Heart left ventricle (tissue), 16 donors: ENCODE measurements around the gene KDM4E. TPM values are rescaled to one million over a fixed set of nuclear protein-coding genes. Genes with fewer than 3 reads are reported as not detected.

Experiments
- ATAC-seq, 4 donors: fragments of 200-7000 bp; cut with Tn5 transposase; one replicate each; pipeline ENCODE4 v1.9.1; 2020 to 2022; ENCODE audit warnings: moderate library complexity in 4 of 4, mild to moderate bottlenecking in 3 of 4, moderate number of reproducible peaks in 1 of 4
- DNase-seq, 5 donors: peaks; one replicate each; pipeline ENCODE4 v3.0.0-alpha.2; 2020
- H3K27ac ChIP-seq, 12 donors: fragments of 200-600 bp; sonication (generic) in 4 of 12; one replicate each; pipeline versions ENCODE4 v1.5.0 to v1.8.0; 2016 to 2022; ENCODE audit warnings: mild to moderate bottlenecking in 2 of 12
- H3K27me3 ChIP-seq, 9 donors: fragments of 200-600 bp; sonication (generic) in 2 of 9; one replicate each; pipeline versions ENCODE4 v1.5.1 to v1.8.0; 2016 to 2022; ENCODE audit warnings: mild to moderate bottlenecking in 3 of 9
- H3K36me3 ChIP-seq, 9 donors: fragments of 200-600 bp; sonication (generic) in 2 of 9; one replicate each; pipeline versions ENCODE4 v1.5.0 to v1.8.0; 2018 to 2022; ENCODE audit warnings: mild to moderate bottlenecking in 2 of 9
- H3K4me1 ChIP-seq, 12 donors: fragments of 200-600 bp; sonication (generic) in 4 of 12; one replicate each; pipeline versions ENCODE4 v1.5.0 to v1.8.0; 2016 to 2022; ENCODE audit warnings: mild to moderate bottlenecking in 3 of 12
- H3K4me3 ChIP-seq, 12 donors: fragments of 200-600 bp; sonication (generic) in 4 of 12; one replicate each; pipeline versions ENCODE4 v1.5.0 to v1.8.0; 2017 to 2022; ENCODE audit warnings: mild to moderate bottlenecking in 9 of 12, moderate library complexity in 4 of 12
- H3K9me3 ChIP-seq, 12 donors: fragments of 200-600 bp; sonication (generic) in 4 of 12; one replicate each; pipeline versions ENCODE4 v1.5.0 to v1.8.0; 2016 to 2022; ENCODE audit warnings: mild to moderate bottlenecking in 1 of 12
- POLR2A ChIP-seq, 2 donors: fragments of 450-650 bp; IDR thresholded peaks; one replicate each; pipeline ENCODE4 v1.6.1; 2017; ENCODE audit warnings: antibody characterized with exemption in 2 of 2, mild to moderate bottlenecking in 2 of 2, moderate library complexity in 2 of 2
- WGBS, 4 donors: extraction: QIAGEN DNeasy Blood & Tissue Kit in 2 of 4; methylation state at CpG; one replicate each; pipeline versions ENCODE4 v1.1.5 to v1.1.7; 2013 to 2018; 5-methylcytosine and 5-hydroxymethylcytosine counted together
- intact Hi-C, 10 donors: fragments of 100-400 bp; cut with DNase I; formaldehyde crosslinking; loops; one replicate each; pipeline versions ENCODE4 v1.11.1 to v1.14.2; 2022
- polyA plus RNA-seq, 2 donors: library from polyadenylated mRNA; stranded (reverse); fragments of 200-250 nt; gene quantifications; one replicate each; pipeline ENCODE4 v1.2.3, GENCODE V29; 2013
- total RNA-seq, 9 donors: library from RNA; depleted of rRNA in 2 of 9; stranded (reverse); fragments of >200 nt in 2 of 9; fragmentation: NEBNext Ultra II Directional in 3 of 9; extraction: Animal tissue kit (Norgen Biotek cat#: 25700) in 3 of 9; gene quantifications; one replicate each; pipeline versions ENCODE4 v1.1.0 to v1.2.4, GENCODE V29; 2016 to 2023
- TF ChIP-seq, protein P1 (sequence below), 12 donors: fragments of 200-600 bp; sonication (generic) in 4 of 12; IDR thresholded peaks; one replicate each; pipeline versions ENCODE4 v1.5.0 to v1.8.0; 2018 to 2022; ENCODE audit warnings: antibody characterized with exemption in 12 of 12, mild to moderate bottlenecking in 5 of 12
- donor health status: ischemic (EF 13 %, LVEDD 7.1; RV severe dilation, severe dysfunction).
- donor health status: healthy with polysubstance abuse.
- donor health status: DM: no; HTN: yes; CAD: no.
- donor health status: DM: no; HTN: no; CAD: no.
- donor health status: ischemic (EF 25% LVEDD 6.9; RV normal size, moderate dysfunction).
- donor health status: ischemic (EF 25% LVEDD 5.7; RV mildly dilated, moderate dysfunction).
- donor health status: healthy.
- donor health status: DM: yes; HTN: yes; CAD: no.
- donor health status: ischemic (EF 35%, LVEDD 5.7; RV mildly dilated, moderate dysfunction).
- donor health status: nonischemic (EF 11% LVEDD 7.7; RV severe dilation, severe dysfunction).
- donor health status: DM: yes; HTN: yes; CAD: no.
- donor health status: PGD.
- donor health status: ischemic (EF 29% LVEDD 5.4; RV normal size, mild dysfunction).
- donor health status: nonischemic (EF 23%, LVEDD 6.1; RV moderate dilation, normal function).

KDM4E gene
- total and polyA plus RNA-seq, 11 donors = not detected

DNA sequence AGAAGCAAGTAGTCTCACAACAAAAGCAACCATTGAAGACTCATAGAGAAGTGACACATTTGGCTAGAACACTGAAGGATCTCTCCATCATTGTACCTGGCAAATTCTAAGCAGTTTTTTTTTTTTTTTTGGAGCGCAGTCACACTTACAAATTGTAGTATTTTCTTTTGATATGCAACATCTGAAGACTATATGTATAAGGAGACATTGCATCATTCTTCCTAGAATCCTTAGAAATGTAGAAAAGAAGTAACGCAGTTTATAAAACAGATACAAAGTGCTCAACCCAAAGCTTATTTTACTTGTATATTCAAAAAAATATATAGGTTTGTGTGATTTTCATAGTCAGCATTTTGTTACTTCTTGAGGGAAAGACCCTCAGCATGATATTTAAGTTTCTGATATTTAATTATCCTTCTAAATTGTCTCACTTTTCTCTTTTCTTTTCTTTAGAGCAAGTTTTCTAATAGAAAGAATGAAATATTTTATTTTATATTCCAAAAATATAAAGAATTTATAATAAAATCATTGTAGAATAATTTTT, 31.6 kb upstream of the KDM4E start:
- ATAC-seq = no peak
- Histone ChIP-seq H3K4me3 (no peak overlapping the region), H3K36me3 (peaks cover 0 to 2% (median 0%) of the 10 kb centered on the region in 9 donors), H3K9me3 (no peaks in the 10 kb centered on the region), H3K27me3 (no peaks in the 10 kb centered on the region), H3K27ac (no peak overlapping the region), H3K4me1 (no peaks in the 10 kb centered on the region)
- intact Hi-C loops = no loop called here
- WGBS, 4 donors = 95 to 99% (median 96%) methylated on average over 2 of the region's 2 CpGs
- no peak for DNase-seq
- no peak for TF ChIP-seq POLR2A (IDR thresholded peaks at IDR 0.05)
- TF ChIP-seq, protein P1, sequence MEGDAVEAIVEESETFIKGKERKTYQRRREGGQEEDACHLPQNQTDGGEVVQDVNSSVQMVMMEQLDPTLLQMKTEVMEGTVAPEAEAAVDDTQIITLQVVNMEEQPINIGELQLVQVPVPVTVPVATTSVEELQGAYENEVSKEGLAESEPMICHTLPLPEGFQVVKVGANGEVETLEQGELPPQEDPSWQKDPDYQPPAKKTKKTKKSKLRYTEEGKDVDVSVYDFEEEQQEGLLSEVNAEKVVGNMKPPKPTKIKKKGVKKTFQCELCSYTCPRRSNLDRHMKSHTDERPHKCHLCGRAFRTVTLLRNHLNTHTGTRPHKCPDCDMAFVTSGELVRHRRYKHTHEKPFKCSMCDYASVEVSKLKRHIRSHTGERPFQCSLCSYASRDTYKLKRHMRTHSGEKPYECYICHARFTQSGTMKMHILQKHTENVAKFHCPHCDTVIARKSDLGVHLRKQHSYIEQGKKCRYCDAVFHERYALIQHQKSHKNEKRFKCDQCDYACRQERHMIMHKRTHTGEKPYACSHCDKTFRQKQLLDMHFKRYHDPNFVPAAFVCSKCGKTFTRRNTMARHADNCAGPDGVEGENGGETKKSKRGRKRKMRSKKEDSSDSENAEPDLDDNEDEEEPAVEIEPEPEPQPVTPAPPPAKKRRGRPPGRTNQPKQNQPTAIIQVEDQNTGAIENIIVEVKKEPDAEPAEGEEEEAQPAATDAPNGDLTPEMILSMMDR (IDR thresholded peaks at IDR 0.05) = no peak

- WGBS, 4 donors = 91 to 95% (median 93%) methylated on average over 6 of the region's 6 CpGs
- Histone ChIP-seq H3K4me1 (no peaks in the 10 kb centered on the region), H3K36me3 (peaks cover 0 to 3% (median 0%) of the 10 kb centered on the region in 9 donors), H3K27ac (no peak overlapping the region), H3K4me3 (no peak overlapping the region), H3K9me3 (no peaks in the 10 kb centered on the region), H3K27me3 (no peaks in the 10 kb centered on the region)
- ATAC-seq = no peak
- intact Hi-C loops = no loop called here
- no peak for TF ChIP-seq POLR2A (IDR thresholded peaks at IDR 0.05)
- TF ChIP-seq, protein P1 (IDR thresholded peaks at IDR 0.05) = no peak
- DNase-seq = no peak
These were observed 27.6 kb upstream of the KDM4E start for GRCh38 chr11:94997437-94997836.

DNA sequence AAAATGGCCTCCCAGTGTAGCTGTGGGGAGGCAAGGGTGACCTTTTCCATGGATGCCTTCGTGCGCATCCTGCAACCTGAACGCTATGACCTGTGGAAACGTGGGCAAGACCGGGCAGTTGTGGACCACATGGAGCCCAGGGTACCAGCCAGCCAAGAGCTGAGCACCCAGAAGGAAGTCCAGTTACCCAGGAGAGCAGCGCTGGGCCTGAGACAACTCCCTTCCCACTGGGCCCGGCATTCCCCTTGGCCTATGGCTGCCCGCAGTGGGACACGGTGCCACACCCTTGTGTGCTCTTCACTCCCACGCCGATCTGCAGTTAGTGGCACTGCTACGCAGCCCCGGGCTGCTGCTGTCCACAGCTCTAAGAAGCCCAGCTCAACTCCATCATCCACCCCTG, 26.8 kb upstream of the KDM4E start:
- Histone ChIP-seq H3K4me3 (no peak overlapping the region), H3K36me3 (peaks cover 0 to 3% (median 0%) of the 10 kb centered on the region in 9 donors), H3K27me3 (no peaks in the 10 kb centered on the region), H3K4me1 (no peaks in the 10 kb centered on the region), H3K27ac (no peak overlapping the region), H3K9me3 (no peaks in the 10 kb centered on the region)
- TF ChIP-seq POLR2A (IDR thresholded peaks at IDR 0.05) = no peak
- TF ChIP-seq, protein P1 (IDR thresholded peaks at IDR 0.05) = no peak
- intact Hi-C loops = no loop called here
- ATAC-seq = peak in 1 of 4 donors; percentile 13
- peak in 1 of 5 donors; percentile 47 for DNase-seq
- WGBS, 4 donors = 91 to 97% (median 93%) methylated on average over 12 to 13 of the region's 13 CpGs

GRCh38 chr11:95003716-95004115, 21.3 kb upstream of the KDM4E start:
- ATAC-seq (no peak), DNase-seq (no peak)
- Histone ChIP-seq H3K36me3 (no peaks in the 10 kb centered on the region), H3K4me3 (no peak overlapping the region), H3K27ac (no peak overlapping the region), H3K27me3 (no peaks in the 10 kb centered on the region), H3K9me3 (peaks cover 0 to 7% (median 0%) of the 10 kb centered on the region in 12 donors), H3K4me1 (no peaks in the 10 kb centered on the region)
- TF ChIP-seq POLR2A (IDR thresholded peaks at IDR 0.05) = no peak
- TF ChIP-seq, protein P1 (IDR thresholded peaks at IDR 0.05) = no peak
- intact Hi-C loops = no loop called here
